IPS DF 4.7 (cell line): ENCODE measurements around the gene RNF225.
"Not testable (repeated sequence)": the region's sequence is repeated elsewhere in the genome, so short reads cannot be mapped to it uniquely, and the experiment has no call there.

ENCODE experiments used
- DNase-seq: peaks from one replicate; pipeline ENCODE4 v3.0.0-alpha.2; 2013; ENCODE audit warnings: low spot score; ENCODE audit errors: extremely low read depth

RNF225 gene

GRCh38 chr19:58395220-58395978, at the start of gene RNF225:
TSS of gene RNF225 (plus strand) at chr19:58395656. CDS start at chr19:58396090, 434 bp downstream.
- DNase-seq = peak; percentile 49

- no peak for DNase-seq
Observed at GRCh38 chr19:58346961-58347929, 48.2 kb upstream of the RNF225 start.

GRCh38 chr19:58348080-58348479, 47.4 kb upstream of the RNF225 start:
- not testable (repeated sequence) for DNase-seq

DNA sequence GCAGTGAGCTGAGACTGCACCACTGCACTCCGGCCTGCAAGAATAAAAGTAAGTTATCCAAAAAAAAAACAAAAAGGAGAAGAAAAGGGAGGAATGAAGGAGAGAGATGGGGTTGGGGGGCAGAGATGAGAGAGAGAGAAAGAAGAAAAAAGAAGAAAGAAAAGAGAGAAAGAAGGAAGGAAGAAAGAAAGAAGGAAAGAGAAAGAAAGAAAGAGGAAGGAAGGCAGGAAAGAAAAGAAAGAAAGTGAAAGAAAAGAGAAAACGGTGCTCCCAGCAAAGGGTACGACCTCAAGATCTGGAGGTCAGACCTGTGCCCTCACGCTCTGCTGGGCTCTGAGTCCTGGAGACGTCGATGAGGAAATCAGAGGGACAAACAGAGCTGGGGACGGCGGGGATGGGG, 45.9 kb upstream of the RNF225 start:
- no peak for DNase-seq

DNA sequence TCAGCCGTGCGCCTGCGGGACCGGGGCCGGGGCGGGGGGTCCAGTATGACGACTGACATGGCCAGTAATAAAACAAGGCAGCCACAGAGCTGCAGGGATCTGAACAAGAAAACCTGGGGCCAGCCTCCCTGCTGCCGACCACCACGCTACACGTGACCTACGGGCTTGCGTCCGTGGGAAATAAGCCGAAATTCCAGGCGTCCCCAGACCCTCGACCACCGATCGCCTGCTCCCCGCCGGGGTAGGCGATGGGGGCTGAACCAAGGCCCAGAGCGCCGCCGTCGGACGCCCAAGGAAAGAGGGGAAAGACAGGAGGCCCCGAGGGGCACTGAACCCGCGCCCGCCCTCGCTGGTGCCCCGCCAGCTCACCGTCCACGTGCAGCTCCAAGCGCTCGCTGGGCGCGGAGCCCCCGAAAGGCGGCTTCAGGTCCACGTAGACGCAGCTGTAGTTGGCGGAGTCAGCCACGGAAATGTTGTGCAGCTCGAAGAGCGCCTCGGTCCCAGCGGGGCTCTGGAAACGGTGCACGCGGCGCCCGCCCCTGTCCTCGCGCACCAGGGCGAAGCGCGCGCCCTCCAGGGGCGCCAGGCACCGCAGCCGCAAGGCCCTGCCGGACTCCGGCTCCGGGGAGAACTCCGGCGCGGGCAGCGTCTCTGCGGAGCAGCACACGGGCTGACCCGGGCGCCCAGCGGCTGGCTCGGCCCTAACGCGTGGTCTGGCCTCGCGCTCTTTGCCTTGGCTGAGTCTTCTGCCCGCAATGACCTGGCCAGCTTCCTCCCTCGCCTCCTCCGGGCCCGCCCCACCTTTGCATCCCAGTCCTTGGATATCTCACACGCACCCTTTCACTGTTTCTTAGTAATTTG, 45.2 kb upstream of the RNF225 start:
- DNase-seq = no peak

- DNase-seq = no peak
Observed at GRCh38 chr19:58350871-58351557, 44.4 kb upstream of the RNF225 start.

- DNase-seq = no peak
Observed at GRCh38 chr19:58351558-58351878, 43.9 kb upstream of the RNF225 start.

- no peak for DNase-seq
Observed at GRCh38 chr19:58351990-58352755, 43.3 kb upstream of the RNF225 start.

GRCh38 chr19:58352760-58353671, 42.4 kb upstream of the RNF225 start, which contains the start of gene A1BG:
TSS of gene A1BG (minus strand) at chr19:58353492. CDS start at chr19:58353437, 55 bp downstream.
- no peak for DNase-seq

GRCh38 chr19:58353717-58354477, 41.6 kb upstream of the RNF225 start:
- no peak for DNase-seq

DNA sequence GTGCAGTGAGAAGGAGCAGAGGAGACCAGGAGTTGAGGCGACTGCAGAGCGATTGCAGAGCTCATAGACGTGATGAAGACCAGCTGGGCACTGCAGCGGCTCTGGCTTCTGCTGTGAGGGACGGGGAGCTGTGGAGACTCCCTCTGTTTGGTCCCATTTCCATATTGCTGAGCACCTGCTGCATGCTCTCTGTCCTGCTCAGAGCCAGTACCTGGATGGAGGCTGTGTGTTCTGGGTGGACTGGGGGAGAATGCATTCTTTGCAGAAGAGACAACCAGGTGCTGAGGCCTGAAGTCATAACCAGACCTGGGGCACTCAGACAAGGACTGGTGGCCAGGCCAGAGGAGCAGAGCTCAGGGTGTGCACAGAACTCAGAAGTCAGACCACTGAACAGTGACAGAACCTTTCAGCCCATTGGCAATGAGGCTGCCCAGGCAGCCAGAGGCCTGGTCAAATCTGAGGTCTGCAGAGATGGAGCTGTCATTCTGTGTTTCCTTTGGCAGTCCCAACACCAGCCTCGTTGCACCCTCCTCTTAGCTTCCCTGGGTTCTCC, 40.9 kb upstream of the RNF225 start:
- no peak for DNase-seq

GRCh38 chr19:58355215-58355796, 40.1 kb upstream of the RNF225 start:
- DNase-seq = no peak

- DNase-seq = no peak
Observed at GRCh38 chr19:58355908-58356765, 39.3 kb upstream of the RNF225 start.

- DNase-seq = no peak
Observed at GRCh38 chr19:58356766-58357480, 38.5 kb upstream of the RNF225 start.

- no peak for DNase-seq
Observed at GRCh38 chr19:58357481-58358145, 37.8 kb upstream of the RNF225 start.
